HT1080 (cell line): Measurements from ENCODE around the gene FGFR3. TPM values are rescaled to one million over a fixed set of nuclear protein-coding genes. Genes with fewer than 3 reads are reported as not detected.

Experiments
- DNase-seq: peaks from one replicate; pipeline ENCODE4 v3.0.0-alpha.2; 2015; ENCODE audit warnings: low read depth
- total RNA-seq: library from RNA; depleted of rRNA; stranded (reverse); fragments of >200 nt; shearing (Covaris generic); gene quantifications from 2 replicates; pipeline ENCODE4 v1.2.3, GENCODE V29; 2014

The FGFR3 gene
- total RNA-seq, 1 experiment from 2014 or later, result 1.6 TPM

GRCh38 chr4:1769692-1770091, 23.4 kb upstream of the FGFR3 start:
- no peak for DNase-seq

DNA sequence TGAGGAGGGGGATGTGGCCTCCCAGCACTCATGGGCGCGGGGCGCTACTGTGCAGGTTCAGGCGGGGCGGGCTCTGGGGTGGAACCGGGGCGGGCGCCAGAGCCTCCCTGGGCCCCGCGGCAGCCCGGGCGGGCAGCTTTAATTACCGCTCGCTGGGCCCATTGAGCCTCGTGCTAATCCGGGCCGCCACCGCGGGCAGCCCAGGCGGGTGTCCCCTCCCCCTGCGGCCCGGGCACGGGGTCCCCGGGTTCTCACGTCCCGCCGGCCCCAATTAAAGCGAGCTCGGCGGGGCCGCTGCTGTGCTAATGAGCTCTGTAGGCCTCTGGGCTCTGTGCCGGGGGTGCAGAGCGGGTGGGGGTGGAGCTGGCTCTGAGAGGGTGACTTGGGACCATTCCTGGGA, 22.8 kb upstream of the FGFR3 start:
- DNase-seq, result no peak

DNA sequence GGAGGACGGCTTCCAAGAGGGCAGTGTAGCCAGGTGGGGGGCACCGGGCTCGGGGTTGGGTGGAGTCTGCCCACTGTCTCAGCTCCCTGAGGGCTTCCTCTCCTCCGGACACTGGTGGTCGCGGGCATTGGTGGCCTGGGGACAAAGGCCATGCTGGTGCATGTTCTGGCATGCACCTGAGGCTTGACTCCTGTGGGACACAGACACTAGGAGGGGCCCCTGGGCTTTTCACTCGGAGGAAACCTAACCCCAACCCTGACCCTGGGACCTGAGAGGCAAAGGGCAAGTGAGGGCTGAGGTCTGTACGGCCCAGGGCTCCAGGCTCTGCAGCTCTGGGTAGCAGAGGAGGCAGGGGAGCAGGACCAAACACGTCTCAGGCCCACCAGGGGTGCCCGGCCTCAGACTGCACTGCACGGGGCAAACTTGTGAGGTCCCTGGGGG, 22.3 kb upstream of the FGFR3 start:
- DNase-seq, result no peak

DNA sequence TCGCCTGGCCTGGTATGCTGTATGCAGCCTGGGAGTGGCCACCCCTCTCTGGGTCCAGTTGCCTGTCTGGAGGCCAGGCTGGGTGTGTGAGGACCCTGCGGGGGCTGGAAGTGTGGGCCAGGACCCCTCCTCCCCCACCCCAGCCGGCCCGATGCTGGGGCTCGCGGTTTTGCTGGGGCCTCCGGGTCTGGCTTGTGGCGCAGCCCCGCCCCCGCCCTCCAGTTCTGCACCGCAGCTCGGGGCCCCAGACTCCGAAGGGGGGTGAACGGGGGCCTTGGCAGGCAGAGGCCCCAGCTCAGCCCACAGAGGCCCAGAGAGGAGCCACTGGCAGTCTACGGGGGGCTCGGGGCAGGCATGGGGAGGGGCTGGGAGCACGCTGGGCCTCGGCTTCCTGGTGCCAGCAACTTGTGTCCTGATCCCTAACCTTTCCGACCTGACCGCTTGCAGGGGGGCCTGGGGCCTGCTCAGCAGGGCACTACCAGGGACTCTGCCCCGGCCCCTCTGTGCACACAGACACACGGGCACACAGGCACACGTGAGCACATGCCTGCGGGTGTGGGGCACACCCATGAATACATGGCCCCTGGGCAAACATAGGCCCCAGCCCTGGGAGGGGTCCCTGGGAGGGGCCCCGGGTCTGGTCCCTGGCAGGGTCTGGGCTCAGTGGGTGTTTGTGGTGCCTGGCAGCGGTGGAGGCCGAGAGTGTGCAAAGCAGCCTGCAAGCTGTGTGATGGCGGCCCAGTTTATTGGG, 21.4 kb upstream of the FGFR3 start:
- no peak for DNase-seq

DNA sequence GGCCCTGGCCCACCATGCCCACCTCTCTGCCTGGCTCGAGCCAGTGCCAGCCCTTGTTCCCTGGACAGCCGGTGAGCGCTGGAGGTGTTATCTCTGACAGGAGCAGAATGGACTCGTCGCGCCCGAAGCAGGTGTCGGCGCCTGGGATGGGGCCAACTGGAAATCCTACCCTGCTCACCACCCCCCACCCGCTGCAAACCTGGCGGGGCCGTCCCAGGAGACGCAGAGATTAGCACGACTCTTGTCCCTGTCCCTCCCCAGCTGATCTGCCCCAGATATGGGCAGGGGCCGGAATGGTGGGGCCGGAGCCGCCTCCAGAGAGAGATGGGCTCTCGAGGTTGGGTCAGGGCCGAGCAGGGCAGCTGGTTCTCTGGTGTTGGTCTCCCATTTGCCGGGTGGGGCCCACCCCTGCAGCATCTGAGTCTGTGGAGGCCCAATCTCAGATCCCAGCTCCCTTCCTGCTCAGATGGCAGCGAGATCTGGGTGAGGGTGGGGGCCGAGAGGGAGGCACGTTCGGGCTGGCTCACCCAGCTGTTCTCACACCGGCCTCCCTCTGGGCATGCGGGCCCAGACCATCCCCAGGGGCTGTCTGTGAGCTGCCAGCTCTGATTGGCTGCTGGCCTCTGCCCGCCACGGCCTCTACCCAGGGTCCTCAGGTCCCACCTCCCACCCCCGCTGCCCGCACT, 20.1 kb upstream of the FGFR3 start:
- no peak for DNase-seq

- no peak for DNase-seq
Measured at GRCh38 chr4:1773754-1774153, 19.3 kb upstream of the FGFR3 start.

DNA sequence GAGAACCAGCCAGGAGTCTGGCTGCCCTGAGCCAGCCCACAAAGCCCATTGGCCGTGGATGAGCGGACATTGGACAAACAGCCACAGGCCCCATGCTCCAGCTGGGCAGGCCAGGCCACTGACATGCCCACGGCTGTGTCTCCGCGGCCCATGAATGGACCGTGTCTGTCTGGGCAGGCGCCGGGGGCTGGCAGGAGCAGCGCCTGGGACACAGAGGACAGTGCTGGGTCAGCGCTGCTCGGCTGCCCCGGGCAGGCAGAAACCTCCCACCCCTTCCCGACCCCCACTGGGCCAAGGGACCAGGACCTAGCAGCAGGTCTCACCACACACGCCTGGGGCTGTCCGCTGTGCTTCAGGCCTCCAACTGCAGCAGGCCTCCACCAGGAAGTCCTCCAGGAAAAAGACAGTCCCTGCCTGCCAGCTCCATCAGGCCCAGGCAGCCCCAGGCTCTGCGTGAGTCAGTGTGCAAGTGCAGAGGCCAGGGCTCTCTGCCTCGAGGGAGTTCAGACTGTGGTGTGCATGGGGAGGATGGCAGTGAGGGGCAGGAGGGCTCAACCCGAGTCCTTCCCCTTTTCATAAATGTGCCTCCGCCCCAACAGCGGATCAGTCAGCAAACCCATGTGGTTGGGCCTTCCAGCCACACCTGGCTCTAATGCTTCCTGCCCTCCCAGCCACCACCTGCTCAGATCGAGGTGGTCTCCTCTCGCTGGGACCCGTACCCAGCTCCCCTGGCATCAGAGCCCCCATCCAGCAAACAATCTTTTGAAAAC, 17.2 kb upstream of the FGFR3 start:
- peak; percentile 58 for DNase-seq

DNA sequence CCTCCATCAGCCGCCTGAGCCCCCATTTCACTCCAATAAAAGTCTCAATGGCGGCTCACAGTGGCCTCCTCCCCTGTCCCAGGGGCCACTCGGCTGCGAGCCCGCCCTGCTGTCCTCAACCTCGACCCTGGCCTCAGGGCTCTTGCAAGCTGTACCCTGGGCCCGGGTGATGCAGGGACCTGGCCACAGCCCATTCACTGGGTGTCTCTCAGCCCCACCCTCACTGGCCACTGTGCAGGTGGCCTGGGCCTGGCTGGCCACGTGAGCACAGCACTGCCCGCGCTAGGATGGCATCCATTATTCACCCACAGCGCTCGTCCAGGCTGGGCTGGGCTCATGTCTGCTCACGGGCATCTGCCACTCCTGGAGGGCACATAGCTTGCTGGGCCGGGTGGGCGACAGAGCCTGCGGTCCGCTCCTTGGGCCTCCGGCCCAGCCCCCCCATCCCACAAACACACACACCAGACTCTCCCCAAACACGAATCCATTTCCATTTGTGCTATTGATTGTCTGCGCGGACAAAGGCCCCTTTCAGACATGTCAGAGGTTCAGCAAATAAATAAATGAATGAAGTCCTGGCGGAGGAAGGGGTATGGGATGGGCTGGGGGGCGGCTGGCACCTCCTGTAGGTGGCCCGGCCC, 16.5 kb upstream of the FGFR3 start:
- DNase-seq, result no peak

DNA sequence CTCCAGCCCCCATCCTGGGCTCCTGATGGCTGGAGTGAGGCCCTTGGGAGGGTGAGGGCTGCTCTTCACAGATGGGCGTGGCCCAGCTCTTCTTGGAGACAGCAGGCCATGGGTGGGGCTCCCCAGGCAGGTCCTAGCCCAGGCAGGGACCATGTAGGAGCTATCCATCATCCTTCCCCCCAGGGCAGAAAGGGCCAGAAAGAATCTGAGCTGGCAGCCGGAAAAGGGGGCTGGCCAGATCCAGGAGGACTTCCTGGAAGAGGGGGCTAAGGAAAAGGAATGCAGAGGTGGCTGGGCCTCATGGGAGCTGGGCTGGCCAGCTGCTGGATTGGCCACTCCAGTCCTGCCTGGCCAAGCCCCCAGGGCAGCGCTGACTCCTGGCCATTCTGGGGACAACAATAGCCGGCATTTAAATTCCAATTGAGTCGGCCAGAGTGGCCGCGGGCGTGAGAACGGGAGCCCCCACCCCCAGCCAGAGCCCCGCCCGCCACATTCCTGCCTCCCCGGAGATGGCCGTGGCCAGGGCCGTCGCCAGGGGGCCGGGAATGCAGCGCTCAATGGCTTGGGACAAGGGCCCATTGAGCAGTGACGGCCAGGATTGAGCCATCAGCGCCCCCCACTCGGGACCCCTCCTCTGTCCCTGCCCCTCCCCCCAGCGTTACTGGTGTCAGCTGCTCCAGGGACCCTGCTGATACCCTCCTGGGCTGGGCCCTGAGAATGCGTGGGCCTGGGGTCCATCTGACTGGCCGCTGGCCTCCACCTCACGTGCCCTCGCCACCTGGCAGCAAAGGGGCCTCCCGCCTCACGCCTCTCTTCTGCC, 15.1 kb upstream of the FGFR3 start:
- peak; percentile 61 for DNase-seq

- no peak for DNase-seq
Measured at GRCh38 chr4:1778642-1779392, 14.3 kb upstream of the FGFR3 start.

DNA sequence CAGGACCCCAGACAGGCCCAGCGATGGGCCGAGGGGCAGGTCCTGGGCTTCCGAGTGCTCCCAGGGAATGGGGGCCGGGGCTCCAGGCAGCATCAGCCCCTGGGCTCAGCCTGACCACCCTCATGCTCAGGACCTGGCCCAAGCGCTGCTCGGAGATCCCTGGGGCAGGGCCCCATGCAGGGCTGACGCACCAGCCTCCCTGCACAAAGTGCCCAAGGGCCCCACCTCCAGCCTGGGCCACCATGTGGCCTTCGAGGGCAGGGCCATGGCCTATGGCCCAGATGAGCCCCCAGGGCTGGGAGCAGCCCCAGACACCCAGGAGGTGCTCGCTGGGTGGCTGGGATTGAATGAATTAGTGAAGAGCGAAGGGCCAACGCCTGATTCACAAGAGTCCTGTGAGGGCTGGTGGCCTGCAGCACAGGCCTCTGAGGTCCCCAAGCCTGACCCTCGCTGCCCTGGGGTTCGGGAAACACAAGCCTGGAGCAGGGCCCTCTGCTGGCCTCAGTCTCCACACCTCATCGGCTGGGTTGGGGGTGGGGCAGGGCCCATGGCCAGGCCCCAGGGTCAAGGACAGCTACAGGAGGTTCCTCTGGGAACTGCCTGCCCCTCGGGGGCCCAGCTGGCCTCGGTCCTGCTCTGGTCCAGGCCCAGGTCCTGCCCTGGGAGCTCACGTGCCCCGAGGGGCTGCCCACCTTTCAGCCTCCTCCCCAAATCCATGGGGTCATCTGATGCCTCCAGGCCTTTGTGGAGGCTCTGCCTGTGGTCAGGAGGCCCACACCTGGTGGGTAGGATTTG, 13.3 kb upstream of the FGFR3 start:
- no peak for DNase-seq

- no peak for DNase-seq
Measured at GRCh38 chr4:1780435-1780834, 12.7 kb upstream of the FGFR3 start.

DNA sequence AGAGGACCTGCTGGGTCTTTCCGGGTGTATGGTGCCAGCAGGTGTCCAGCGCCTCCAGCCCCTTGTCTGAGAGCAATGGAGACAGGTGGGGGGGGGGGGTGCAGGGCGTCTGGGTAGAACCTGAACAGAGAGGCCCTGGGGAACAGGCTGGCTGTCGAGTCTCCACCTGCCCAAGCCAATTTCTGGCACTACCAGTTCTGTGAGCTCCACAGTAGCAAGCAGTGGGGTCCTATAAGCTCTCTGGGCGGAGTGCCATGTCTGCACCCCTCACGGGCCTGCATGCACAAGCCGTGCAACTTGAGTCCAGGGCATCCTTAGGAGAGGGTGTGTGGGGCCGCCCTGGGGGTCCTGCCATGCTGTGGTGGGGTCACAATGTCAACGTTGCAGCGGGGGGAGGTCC, 10.1 kb upstream of the FGFR3 start:
- no peak for DNase-seq

- no peak for DNase-seq
Measured at GRCh38 chr4:1783970-1784369, 9.1 kb upstream of the FGFR3 start.

DNA sequence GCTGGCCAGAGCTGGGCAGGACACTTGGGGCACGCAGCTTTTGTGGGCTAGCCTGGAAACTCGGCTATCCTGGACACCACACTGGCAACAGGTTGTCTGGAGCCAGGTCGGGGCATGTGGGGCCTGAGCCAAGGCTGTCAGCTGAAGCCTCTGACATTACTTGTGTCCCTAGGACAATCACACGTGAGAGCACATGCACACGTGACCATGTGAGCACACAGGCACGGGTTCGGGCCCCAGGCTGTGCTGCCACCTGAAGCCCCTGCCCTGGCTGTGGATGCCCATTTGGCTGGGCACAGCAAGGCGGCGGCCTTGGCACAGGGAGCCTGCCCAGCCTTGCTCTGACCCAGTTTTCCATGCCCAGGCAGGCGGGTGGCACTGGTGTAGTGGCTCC, 8.7 kb upstream of the FGFR3 start:
- no peak for DNase-seq

- DNase-seq, result no peak
Measured at GRCh38 chr4:1784789-1785591, 8.1 kb upstream of the FGFR3 start.

DNA sequence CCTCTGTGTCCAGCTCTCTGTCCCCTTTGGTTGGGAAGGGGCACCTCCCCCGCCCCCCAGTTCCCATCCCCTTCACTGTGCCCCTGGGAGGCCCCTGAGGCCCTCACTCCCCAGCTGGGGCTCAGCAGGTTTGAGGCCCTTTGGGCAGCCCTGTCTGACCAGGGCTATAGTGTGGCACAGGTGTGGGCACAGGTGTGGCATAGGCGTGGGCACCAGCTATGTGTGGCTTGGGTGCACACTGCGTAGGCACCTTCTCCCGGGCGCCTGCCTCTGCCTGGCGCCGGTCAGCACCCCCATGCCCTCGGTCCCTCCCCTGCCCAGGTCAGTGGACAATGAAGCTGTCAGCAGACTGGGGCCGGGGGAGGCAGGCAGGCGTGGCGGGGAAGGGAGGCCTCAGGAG, 7.5 kb upstream of the FGFR3 start:
- no peak for DNase-seq

GRCh38 chr4:1786544-1787362, 6.3 kb upstream of the FGFR3 start:
- DNase-seq, result no peak
